Endothelial cell of umbilical vein (primary cell): ENCODE measurements around the gene LLGL2. TPM values are rescaled to one million over a fixed set of nuclear protein-coding genes. Genes with fewer than 3 reads are reported as not detected.

ENCODE experiments used
- BruUV-seq: library from RNA; stranded (reverse); fragments of 400-500 nt; replicated peaks from 2 replicates; lab custom pipeline; 2021; lab: Mats Ljungman, UMichigan
- CTCF ChIA-PET: fragments of 300-600, 350-600 bp; sonication (Branson Sonifier 250); formaldehyde crosslinking; loops from one replicate; lab custom pipeline; 2021; ENCODE audit warnings: antibody characterized with exemption, inconsistent platforms; lab: Charles Lee
- POLR2A ChIA-PET: fragments of 300-600, 350-600 bp; sonication (Branson Sonifier 250); formaldehyde crosslinking; loops from one replicate; lab custom pipeline; 2021; ENCODE audit warnings: antibody characterized with exemption, inconsistent platforms; lab: Charles Lee
- DNase-seq: peaks from one replicate; pipeline ENCODE4 v3.0.0-alpha.2; 2011; ENCODE audit warnings: low read depth, low spot score
- FAIRE-seq: peaks from 2 replicates; lab custom pipeline; 2011; peaks lifted over from hg19 to GRCh38; lab: Jason Lieb, UNC
- H2AFZ ChIP-seq: 2 replicates; pipeline ENCODE4 v1.6.0; 2012; ENCODE audit warnings: low read depth, low read length, control low read depth, inconsistent platforms
- H3K27ac ChIP-seq: 2 replicates; pipeline ENCODE4 v1.5.1; 2011; ENCODE audit warnings: low read depth, mild to moderate bottlenecking, control low read depth, low read length, moderate library complexity; ENCODE audit not compliant: insufficient read depth
- H3K27me3 ChIP-seq, 2 experiments: 2 replicates each; pipeline versions ENCODE4 v1.6.0 to v1.6.1; 2011; ENCODE audit warnings: low read length in 2 of 2, mixed read lengths in 1 of 2; ENCODE audit not compliant: control insufficient read depth in 2 of 2, insufficient read depth in 2 of 2
- H3K36me3 ChIP-seq, 2 experiments: 2 replicates in 1 of 2; 3 replicates in 1 of 2; pipeline ENCODE4 v1.5.1; 2011; ENCODE audit warnings: low read length in 2 of 2, mild to moderate bottlenecking in 1 of 2, moderate library complexity in 1 of 2; ENCODE audit not compliant: control insufficient read depth in 2 of 2, insufficient read depth in 2 of 2; ENCODE audit errors: extremely low read depth in 1 of 2
- H3K4me1 ChIP-seq: 3 replicates; pipeline ENCODE4 v1.5.1; 2011; ENCODE audit warnings: mild to moderate bottlenecking, low read length; ENCODE audit not compliant: control insufficient read depth, insufficient read depth; ENCODE audit errors: extremely low read depth
- H3K4me2 ChIP-seq: 2 replicates; pipeline ENCODE4 v1.6.1; 2011; ENCODE audit warnings: low read length, control low read depth, mixed read lengths; ENCODE audit not compliant: insufficient read depth
- H3K4me3 ChIP-seq, 3 experiments: fragments of 200-600 bp in 1 of 3; sonication (generic), shearing (Covaris generic) in 1 of 3; replicated peaks in 1 of 3; 2 replicates each; pipeline ENCODE4 v1.5.1; 2011 to 2016; ENCODE audit warnings: control low read depth in 3 of 3, low read length in 3 of 3, mild to moderate bottlenecking in 2 of 3, inconsistent platforms in 1 of 3, low read depth in 1 of 3, moderate library complexity in 1 of 3; ENCODE audit not compliant: insufficient read depth in 1 of 3
- H3K79me2 ChIP-seq: 2 replicates; pipeline ENCODE4 v1.6.0; 2012; ENCODE audit warnings: low read length, inconsistent platforms; ENCODE audit not compliant: control insufficient read depth, insufficient read depth
- H3K9ac ChIP-seq: replicated peaks from 2 replicates; pipeline ENCODE3; 2011; ENCODE audit warnings: low read length, control low read depth; ENCODE audit not compliant: insufficient read depth; ENCODE audit errors: extremely low read depth
- H3K9me1 ChIP-seq: replicated peaks from 3 replicates; pipeline ENCODE4 v1.6.0; 2011; ENCODE audit warnings: mild to moderate bottlenecking, low read length; ENCODE audit not compliant: control insufficient read depth, insufficient read depth; ENCODE audit errors: extremely low read depth
- H3K9me3 ChIP-seq: replicated peaks from 2 replicates; pipeline ENCODE4 v1.5.1; 2012; ENCODE audit warnings: low read length, inconsistent platforms; ENCODE audit not compliant: control insufficient read depth, insufficient read depth
- H4K20me1 ChIP-seq: replicated peaks from 2 replicates; pipeline ENCODE3; 2011; ENCODE audit warnings: mild to moderate bottlenecking, low read length; ENCODE audit not compliant: control insufficient read depth, insufficient read depth; ENCODE audit errors: extremely low read depth
- CTCF ChIP-seq, 2 donors: IDR thresholded peaks; 1 replicate in 1 of 2; 2 replicates in 1 of 2; pipeline ENCODE4 v1.5.1; 2011; ENCODE audit warnings: low read length in 2 of 2, mild to moderate bottlenecking in 2 of 2, moderate library complexity in 2 of 2, control low read depth in 1 of 2, inconsistent platforms in 1 of 2, low read depth in 1 of 2; ENCODE audit not compliant: insufficient read depth in 1 of 2; ENCODE audit errors: extremely low read depth in 1 of 2
- EZH2 ChIP-seq: IDR thresholded peaks from 2 replicates; pipeline ENCODE4 v1.6.1; 2012; ENCODE audit warnings: borderline replicate concordance, low read depth, mild to moderate bottlenecking, moderate library complexity, low read length, inconsistent platforms; ENCODE audit not compliant: severe bottlenecking
- FOS ChIP-seq: IDR thresholded peaks from 2 replicates; pipeline ENCODE4 v1.6.1; 2011; ENCODE audit warnings: mild to moderate bottlenecking, low read length, moderate library complexity, borderline replicate concordance; ENCODE audit not compliant: insufficient read depth
- GATA2 ChIP-seq: IDR thresholded peaks from 2 replicates; pipeline ENCODE4 v1.7.0; 2011; ENCODE audit warnings: low read depth, mild to moderate bottlenecking, moderate library complexity, mixed read lengths, low read length; ENCODE audit not compliant: insufficient read length, insufficient read depth
- JUN ChIP-seq: IDR thresholded peaks from 2 replicates; pipeline ENCODE4 v1.6.1; 2011; ENCODE audit warnings: borderline replicate concordance, low read depth; ENCODE audit not compliant: insufficient read length, insufficient read depth
- MAX ChIP-seq: IDR thresholded peaks from 2 replicates; pipeline ENCODE4 v1.6.1; 2011; ENCODE audit not compliant: insufficient read depth, insufficient read length
- MYC ChIP-seq: IDR thresholded peaks from one replicate; pipeline ENCODE4 v1.6.1; 2011; ENCODE audit warnings: mild to moderate bottlenecking, low read depth, low read length
- POLR2A ChIP-seq: IDR thresholded peaks from 2 replicates; pipeline ENCODE4 v1.6.1; 2012; ENCODE audit warnings: low read depth, mild to moderate bottlenecking, control low read depth, low read length
- POLR2AphosphoS5 ChIP-seq: IDR thresholded peaks from 2 replicates; pipeline ENCODE4 v1.6.1; 2012; ENCODE audit warnings: low read depth, mild to moderate bottlenecking, control low read depth, low read length, moderate library complexity; ENCODE audit not compliant: insufficient read depth
- dilution Hi-C: fragments of 300-500 bp; cut with MboI; formaldehyde crosslinking; loops from one replicate; pipeline ENCODE4 v1.15.0; 2019; ENCODE audit warnings: low sequenced_read_pairs; ENCODE audit not compliant: extremely low pct_ligation_motif_present
- intact Hi-C: fragments of 100-400 bp; cut with micrococcal nuclease; formaldehyde crosslinking; loops from one replicate; pipeline ENCODE4 v1.10.0; 2022
- polyA plus RNA-seq, 4 experiments: library from polyadenylated mRNA; depleted of rRNA in 3 of 4; stranded (reverse) in 3 of 4; unstranded in 1 of 4; fragments of >200 nt; gene quantifications; 2 replicates each; pipeline versions ENCODE4 v1.2.1 to v1.2.3, GENCODE V29; 2011 to 2012; ENCODE audit warnings: missing spikeins in 1 of 4
- total RNA-seq: library from RNA; stranded (reverse); gene quantifications from 2 replicates; pipeline ENCODE4 v1.2.3, GENCODE V29; 2021

LLGL2 gene
- total and polyA plus RNA-seq, 2 donors (not counting 3 experiments of a cell fraction or from before 2014, with no cell fraction given): 5.3 to 5.4 TPM

- DNase-seq: no peak
- Histone ChIP-seq H2AFZ (no peak overlapping the region), H3K27ac (no peak overlapping the region), H3K4me1 (no peaks in the 10 kb centered on the region), H3K9me1 (no peaks in the 10 kb centered on the region), H3K9ac (no peak overlapping the region), H3K9me3 (no peaks in the 10 kb centered on the region), H3K36me3 (no peaks in the 10 kb centered on the region), H3K79me2 (no peaks in the 10 kb centered on the region), H4K20me1 (no peaks in the 10 kb centered on the region), H3K4me2 (no peak overlapping the region), H3K27me3 (no peaks in the 10 kb centered on the region), H3K4me3 (no peak overlapping the region)
- no peak for FAIRE-seq
- intact Hi-C loops (no loop called here), dilution Hi-C loops (no loop called here)
- TF ChIP-seq POLR2A (no peak), GATA2 (no peak), CTCF (IDR thresholded peaks at IDR 0.05; ENCODE audit: extremely low read depth in 1 of 2, insufficient read depth in 1 of 2, low read depth in 1 of 2, low read length in 2 of 2) (no peak), FOS (no peak), EZH2 (no peak), MAX (no peak), POLR2AphosphoS5 (no peak), JUN (no peak), MYC (no peak)
- no TSS peak for BruUV-seq
- POLR2A ChIA-PET: no interaction called here
- CTCF ChIA-PET: interaction anchor here (1.2 kb wide), 1 partner anchor 52 kb away, joined by 3 read pairs; no protein-coding TSS in a partner anchor
Measured at GRCh38 chr17:75548813-75549212, 23.3 kb downstream of the LLGL2 start.
